HG03064 (cell line): Measurements from ENCODE around the gene GABRQ.

Source experiments
- ATAC-seq: cut with Tn5 transposase; IDR thresholded peaks from one replicate; pipeline ENCODE4 v1.9.1; 2021; ENCODE audit warnings: low read depth; ENCODE audit not compliant: unreplicated experiment

GABRQ gene

GRCh38 chrX:152637649-152638442 is at the start of gene GABRQ:
Gene GABRQ (plus strand): TSS chrX:152637895. CDS start chrX:152638203, 308 bp downstream.
- ATAC-seq, result no peak

GRCh38 chrX:152588206-152588605 is 49.5 kb upstream of the GABRQ start:
- no peak for ATAC-seq

GRCh38 chrX:152600853-152601633 is 36.7 kb upstream of the GABRQ start:
- no peak for ATAC-seq

GRCh38 chrX:152601848-152602616 is 35.7 kb upstream of the GABRQ start:
- no peak for ATAC-seq

GRCh38 chrX:152614791-152615190 is 22.9 kb upstream of the GABRQ start:
- no peak for ATAC-seq

GRCh38 chrX:152619897-152620296 is 17.8 kb upstream of the GABRQ start:
- ATAC-seq, result no peak

- no peak for ATAC-seq
Observed at GRCh38 chrX:152632445-152633097, 5.1 kb upstream of the GABRQ start.

GRCh38 chrX:152635941-152636340 is 1.8 kb upstream of the GABRQ start:
- ATAC-seq, result no peak

- no peak for ATAC-seq
Observed at GRCh38 chrX:152638443-152638904, 779 bp downstream of the GABRQ start.

GRCh38 chrX:152639426-152639825 is 1.7 kb downstream of the GABRQ start:
- no peak for ATAC-seq

GRCh38 chrX:152640034-152640818 is 2.5 kb downstream of the GABRQ start:
- ATAC-seq, result no peak

GRCh38 chrX:152641256-152641875 is 3.7 kb downstream of the GABRQ start:
- ATAC-seq, result no peak

GRCh38 chrX:152641996-152642395 is 4.3 kb downstream of the GABRQ start:
- no peak for ATAC-seq

GRCh38 chrX:152642931-152643564 is 5.4 kb downstream of the GABRQ start:
- no peak for ATAC-seq

- no peak for ATAC-seq
Observed at GRCh38 chrX:152646961-152647360, 9.3 kb downstream of the GABRQ start.

GRCh38 chrX:152647978-152648377 is 10.3 kb downstream of the GABRQ start:
- ATAC-seq, result no peak

GRCh38 chrX:152652060-152652459 is 14.4 kb downstream of the GABRQ start:
- no peak for ATAC-seq

- ATAC-seq, result no peak
Observed at GRCh38 chrX:152652467-152652866, 14.8 kb downstream of the GABRQ start.

- ATAC-seq, result no peak
Observed at GRCh38 chrX:152656087-152656486, 18.4 kb downstream of the GABRQ start.
